ENCODE results near the gene RNF212. TPM values are rescaled to one million over a fixed set of nuclear protein-coding genes. Genes with fewer than 3 reads are reported as not detected.

Gene RNF212
- polyA plus RNA-seq, 2 of the 4 experiments (the other 2 are of a cell fraction), result 3.0 TPM

GRCh38 chr4:1082215-1083182, 30.9 kb downstream of the RNF212 start:
- CTCF ChIA-PET, result interaction anchor here (0.6 kb wide), 1 partner anchor 18 kb away, joined by 5 read pairs; no protein-coding TSS in a partner anchor
- no peak overlapping the region for H3K4me3 ChIP-seq
- peaks cover 25% of the 10 kb centered on the region for H3K4me1 ChIP-seq
- peak overlapping the region; percentile 58 to 83 for H3K27ac ChIP-seq
- peak overlapping the region; percentile 73 for H3K4me2 ChIP-seq
- 48% methylated on average over 19 of the region's 29 CpGs for WGBS (ENCODE audit: missing lambda C conversion rate)
- no peaks in the 10 kb centered on the region for H3K9me3 ChIP-seq
- no peak for TF ChIP-seq HEYL (CRISPR knock-in tag; IDR thresholded peaks at IDR 0.05)
- no peak for TF ChIP-seq ESRRA (IDR thresholded peaks at IDR 0.05; ENCODE audit: borderline replicate concordance, low read length)
- TF ChIP-seq REST (IDR thresholded peaks at IDR 0.05), result no peak
- no peak for TF ChIP-seq EHF (CRISPR knock-in tag; IDR thresholded peaks at IDR 0.05)
- no peak for TF ChIP-seq CHD2 (IDR thresholded peaks at IDR 0.05; ENCODE audit: low read length, partially characterized antibody)
- peak; percentile 60 for TF ChIP-seq MAFK (IDR thresholded peaks at IDR 0.05; ENCODE audit: partially characterized antibody)
- no peak for TF ChIP-seq ATOH8 (CRISPR knock-in tag; IDR thresholded peaks at IDR 0.05; ENCODE audit: low read depth)
- TF ChIP-seq POLR2A (IDR thresholded peaks at IDR 0.05; ENCODE audit: low read length), result no peak
- no peak for TF ChIP-seq FOSB (CRISPR knock-in tag; IDR thresholded peaks at IDR 0.05)
- no peak for TF ChIP-seq GATA3 (IDR thresholded peaks at IDR 0.05; ENCODE audit: borderline replicate concordance)
- TF ChIP-seq JUNB (IDR thresholded peaks at IDR 0.05), result peak; percentile 40; the same call in 1 of the 2 replicates
- peak; percentile 30; the same call in 1 of the 2 replicates for TF ChIP-seq FOSL2 (IDR thresholded peaks at IDR 0.05)
- peak; percentile 72 for TF ChIP-seq FOSL2 (CRISPR knock-in tag; IDR thresholded peaks at IDR 0.05)
- no peak for TF ChIP-seq CBX8 (IDR thresholded peaks at IDR 0.05)
- no peak for TF ChIP-seq TFCP2L1 (CRISPR knock-in tag; IDR thresholded peaks at IDR 0.05)
- TF ChIP-seq HOXB5 (CRISPR knock-in tag; IDR thresholded peaks at IDR 0.05), result no peak
- TF ChIP-seq EP300 (IDR thresholded peaks at IDR 0.05), result peak in 1 of 2 experiments; percentile 24; a peak in 2 of 5 replicates
- TF ChIP-seq BCL3 (IDR thresholded peaks at IDR 0.05), result no peak
- TF ChIP-seq USF2 (IDR thresholded peaks at IDR 0.05), result no peak
- peak; percentile 83 to 95 for TF ChIP-seq CEBPB (IDR thresholded peaks at IDR 0.05)
- no peak for TF ChIP-seq KDM5A (IDR thresholded peaks at IDR 0.05)
- TF ChIP-seq HES2 (IDR thresholded peaks at IDR 0.05), result 0 out of 2 replicates have a peak, but pooled peaks have one; percentile 17
- no peak for TF ChIP-seq BHLHE40 (IDR thresholded peaks at IDR 0.05; ENCODE audit: low read depth, low read length)
- no peak for TF ChIP-seq SREBF2 (IDR thresholded peaks at IDR 0.05)
- peak; percentile 65 to 71 for DNase-seq (ENCODE audit: low read depth in 1 of 2, low spot score in 1 of 2)
- POLR2A ChIA-PET, result interaction anchor here (0.5 kb wide), 1 partner anchor 156 kb away, joined by 3 read pairs; no protein-coding TSS in a partner anchor
- FAIRE-seq, result no peak
- ATAC-seq, result peak; percentile 93 to 94
